Measurements from ENCODE around the gene NID1.
"Not testable (repeated sequence)": the region's sequence is repeated elsewhere in the genome, so short reads cannot be mapped to it uniquely, and the experiment has no call there.

The NID1 gene

GRCh38 chr1:236007781-236008180 lies 57.1 kb downstream of the NID1 start:
- no peak for TF ChIP-seq CTCF (IDR thresholded peaks at IDR 0.05; ENCODE audit: insufficient read depth, missing control alignments)
- FAIRE-seq (no peak), DNase-seq (ENCODE audit: insufficient read length, low spot score) (no peak)

DNA sequence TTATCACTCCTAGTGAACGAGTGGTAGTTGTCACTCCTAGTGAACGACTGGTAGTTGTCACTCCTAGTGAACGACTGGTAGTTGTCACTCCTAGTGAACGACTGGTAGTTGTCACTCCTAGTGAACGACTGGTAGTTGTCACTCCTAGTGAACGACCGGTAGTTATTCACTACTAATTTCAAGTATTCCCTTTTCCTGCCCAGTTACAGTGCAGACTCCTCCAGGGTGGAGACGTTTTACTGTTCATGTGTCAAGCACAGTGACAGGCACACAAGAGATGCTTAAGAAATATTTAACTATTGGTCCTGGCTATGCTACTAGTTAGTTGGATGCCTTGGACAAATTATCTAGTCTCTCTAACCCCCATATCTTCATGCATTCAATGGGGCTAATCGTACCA lies 61.8 kb downstream of the NID1 start:
- not testable (repeated sequence) for FAIRE-seq; DNase-seq (ENCODE audit: insufficient read length, low spot score)

DNA sequence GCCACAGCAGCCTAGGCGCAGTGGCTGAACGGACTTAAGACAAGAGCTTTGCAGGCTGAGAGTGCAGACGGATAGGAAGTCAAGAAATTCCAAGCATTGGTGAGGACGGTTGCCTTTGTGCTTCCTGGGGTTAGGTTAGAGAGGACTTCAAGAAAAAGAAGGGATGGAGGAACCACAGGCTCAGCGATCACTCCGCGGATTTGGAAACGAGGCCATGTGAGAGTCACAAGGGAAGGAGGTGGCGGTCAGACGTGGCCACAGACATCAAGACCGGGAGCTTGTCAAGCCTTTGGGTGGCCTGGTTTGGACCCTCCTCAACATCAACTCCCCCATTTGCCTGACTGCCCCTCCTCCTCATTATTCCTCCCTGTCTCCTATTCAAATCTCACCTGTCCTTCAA lies 62.3 kb downstream of the NID1 start:
- DNase-seq (ENCODE audit: insufficient read length, low spot score) (no peak), FAIRE-seq (no peak)
- TF ChIP-seq CTCF (IDR thresholded peaks at IDR 0.05; ENCODE audit: insufficient read depth, missing control alignments) = no peak

DNA sequence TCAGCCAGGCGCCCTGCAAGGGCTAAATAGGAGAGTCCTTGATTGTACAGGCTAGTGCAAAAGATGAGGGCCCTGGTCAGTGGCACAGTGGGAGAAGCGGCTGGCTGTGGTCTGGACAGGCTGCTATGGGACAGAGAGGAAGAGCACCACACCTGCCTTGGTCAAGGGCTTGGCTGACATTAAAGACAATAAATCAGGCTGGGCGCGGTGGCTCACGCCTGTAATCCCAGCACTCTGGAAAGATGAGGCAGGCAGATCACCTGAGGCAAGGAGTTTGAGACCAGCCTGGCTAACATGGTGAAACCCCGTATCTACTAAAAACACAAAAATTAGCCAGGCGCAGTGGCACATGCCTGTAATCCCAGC lies 62.9 kb downstream of the NID1 start:
- no peak for FAIRE-seq

DNA sequence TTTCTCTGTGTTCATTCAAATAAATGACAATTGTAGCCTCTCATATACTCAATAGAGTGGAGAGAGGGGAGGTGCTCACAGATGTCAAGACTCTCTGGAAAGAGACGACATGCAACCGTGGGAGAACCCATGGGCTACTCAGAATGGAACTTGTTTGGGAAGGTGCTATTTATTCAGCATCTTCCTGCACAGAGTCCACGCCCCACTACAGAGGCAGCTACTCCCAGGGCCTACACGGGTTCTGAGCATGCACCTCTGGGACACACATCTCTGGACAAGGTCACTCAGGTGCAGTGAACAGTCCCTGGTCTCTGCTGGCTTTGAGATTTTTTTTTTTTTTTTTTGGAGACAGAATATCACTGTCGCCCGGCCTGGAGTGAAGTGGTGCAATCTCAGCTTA lies 64.1 kb downstream of the NID1 start:
- FAIRE-seq = no peak
- TF ChIP-seq CTCF (IDR thresholded peaks at IDR 0.05; ENCODE audit: insufficient read depth, missing control alignments) = no peak
- DNase-seq (ENCODE audit: insufficient read length, low spot score) = no peak

More for the DNA sequence above, 62.9 kb downstream of the NID1 start:
- no peak for TF ChIP-seq CTCF (IDR thresholded peaks at IDR 0.05; ENCODE audit: insufficient read depth, missing control alignments)
- DNase-seq (ENCODE audit: insufficient read length, low spot score) = no peak

DNA sequence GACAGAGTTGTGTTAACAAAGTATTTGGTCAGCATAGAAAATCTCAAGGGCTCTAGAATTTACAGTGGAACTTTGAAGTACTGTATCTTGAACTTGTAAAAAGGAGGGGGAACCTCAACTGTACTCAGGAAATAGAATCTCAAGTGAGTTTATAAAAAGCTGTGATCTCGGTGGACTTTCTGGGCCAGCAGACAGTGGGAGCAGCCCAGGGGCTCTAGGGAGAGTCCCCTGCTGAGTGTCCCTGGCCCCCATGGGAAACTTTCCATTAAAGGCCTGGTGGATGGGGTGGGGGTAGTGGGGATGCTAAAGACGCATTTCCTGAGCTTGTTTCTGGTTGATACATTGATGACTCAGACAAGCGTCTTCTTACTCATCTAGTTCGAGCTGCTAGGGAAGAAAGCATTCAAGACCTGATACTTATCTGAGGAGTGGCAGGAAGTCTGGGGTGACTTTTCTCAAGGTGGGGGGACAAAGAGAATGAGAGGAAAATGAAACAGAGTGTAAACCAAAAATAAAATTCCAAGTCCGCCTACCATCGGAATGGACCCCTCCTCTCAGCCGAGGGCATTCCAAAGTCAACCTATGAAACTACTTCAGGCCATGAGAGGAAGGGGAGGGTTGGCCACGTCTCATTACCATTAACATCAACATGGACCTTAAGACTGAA lies 65.5 kb downstream of the NID1 start:
- DNase-seq (ENCODE audit: insufficient read length, low spot score) (no peak), FAIRE-seq (no peak)
- no peak for TF ChIP-seq CTCF (IDR thresholded peaks at IDR 0.05; ENCODE audit: insufficient read depth, missing control alignments)

GRCh38 chr1:235998812-235999211 lies 66.1 kb downstream of the NID1 start:
- TF ChIP-seq CTCF (IDR thresholded peaks at IDR 0.05; ENCODE audit: insufficient read depth, missing control alignments) = no peak
- FAIRE-seq (no peak), DNase-seq (ENCODE audit: insufficient read length, low spot score) (no peak)

DNA sequence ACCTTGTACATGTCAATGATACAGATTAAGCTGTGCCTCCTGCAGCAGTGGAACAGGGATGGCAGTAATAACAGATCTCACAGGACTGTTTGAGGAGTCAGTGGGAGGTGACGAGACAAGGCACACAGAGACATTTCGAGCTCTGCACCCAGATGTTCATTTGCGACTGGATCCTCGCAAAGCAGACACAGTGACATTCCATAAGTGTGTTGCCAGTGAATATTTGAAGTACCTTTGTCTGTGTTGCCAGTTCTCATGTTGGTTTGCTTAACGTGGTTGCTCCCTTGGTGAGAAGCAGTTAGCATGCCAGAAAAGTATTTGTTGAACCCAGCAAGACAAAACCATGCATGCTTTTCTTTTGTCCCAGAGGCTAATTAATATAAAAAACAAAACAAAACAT lies 67.0 kb downstream of the NID1 start:
- no peak for DNase-seq (ENCODE audit: insufficient read length, low spot score)
- no peak for TF ChIP-seq CTCF (IDR thresholded peaks at IDR 0.05; ENCODE audit: insufficient read depth, missing control alignments)
- FAIRE-seq = no peak

Measured in D721Med (cell line).